Kidney (tissue), 14 donors: Measurements from ENCODE around the gene FTCD. TPM values are rescaled to one million over a fixed set of nuclear protein-coding genes. Genes with fewer than 3 reads are reported as not detected.
A peak's percentile ranks its signal among the peaks of the same experiment; 100 is the strongest.

Source experiments
- DNase-seq, 5 donors: peaks; one replicate each; pipeline ENCODE4 v3.0.0-alpha.2; 2013 to 2020
- FAIRE-seq: peaks from 2 replicates; lab custom pipeline; 2012; peaks lifted over from hg19 to GRCh38; lab: Jason Lieb, UNC
- H3K27ac ChIP-seq, 2 donors: one replicate each; pipeline ENCODE4 v1.7.0; 2013; ENCODE audit warnings: low read depth in 2 of 2, low read length in 2 of 2, inconsistent platforms in 1 of 2
- H3K27me3 ChIP-seq: one replicate; pipeline ENCODE4 v1.7.1; 2013; ENCODE audit warnings: low read length, inconsistent platforms; ENCODE audit not compliant: control insufficient read depth, insufficient read depth
- H3K36me3 ChIP-seq, 3 donors: one replicate each; pipeline versions ENCODE4 v1.7.0 to v1.7.1; 2013; ENCODE audit warnings: low read length in 3 of 3, control low read depth in 1 of 3, inconsistent platforms in 1 of 3; ENCODE audit not compliant: insufficient read depth in 3 of 3, control insufficient read depth in 2 of 3
- H3K4me1 ChIP-seq, 3 donors: one replicate each; pipeline versions ENCODE4 v1.7.0 to v1.7.1; 2013; ENCODE audit warnings: low read length in 3 of 3, inconsistent platforms in 1 of 3, low read depth in 1 of 3; ENCODE audit not compliant: control insufficient read depth in 2 of 3, insufficient read depth in 2 of 3
- H3K4me3 ChIP-seq, 3 donors: one replicate each; pipeline versions ENCODE4 v1.7.0 to v1.8.1; 2013; ENCODE audit warnings: low read length in 3 of 3, control low read depth in 1 of 3, inconsistent platforms in 1 of 3
- H3K9ac ChIP-seq, 3 donors: one replicate each; pipeline versions ENCODE4 v1.7.0 to v1.7.1; 2013; ENCODE audit warnings: low read length in 3 of 3, control low read depth in 1 of 3, inconsistent platforms in 1 of 3
- H3K9me3 ChIP-seq, 3 donors: one replicate each; pipeline versions ENCODE4 v1.7.0 to v1.7.1; 2013; ENCODE audit warnings: low read length in 3 of 3, control low read depth in 1 of 3, inconsistent platforms in 1 of 3; ENCODE audit not compliant: control insufficient read depth in 2 of 3, insufficient read depth in 1 of 3
- intact Hi-C: fragments of 100-400 bp; cut with DNase I; formaldehyde crosslinking; loops from one replicate; pipeline ENCODE4 v1.11.1; 2022
- polyA plus RNA-seq: library from polyadenylated mRNA; stranded (reverse); fragments of 350-450 nt; fragmentation: Illumina TruSeq; extraction: RNeasy Lipid Tissue Mini Kit (QIAGEN cat#74804); gene quantifications from one replicate; pipeline ENCODE4 v1.2.3, GENCODE V29; 2014; ENCODE audit warnings: low read depth, low replicate concordance; ENCODE audit not compliant: insufficient read depth
- total RNA-seq: library from RNA; stranded (reverse); fragmentation: NEBNext Ultra II Directional; extraction: Animal tissue kit (Norgen Biotek cat#: 25700); gene quantifications from one replicate; pipeline ENCODE4 v1.2.1, GENCODE V29; 2021
- TF ChIP-seq, protein P1 (sequence below): IDR thresholded peaks from 3 replicates; pipeline ENCODE4 v1.5.1; 2012; ENCODE audit warnings: mild to moderate bottlenecking, moderate library complexity, borderline replicate concordance; ENCODE audit not compliant: insufficient read depth; ENCODE audit errors: extremely low read depth
- donor health status: control.
- donor health status: control.
- donor health status: control.
- donor health status: control.
- donor health status: control.
- donor health status: DM: yes; HTN: yes; CAD: no.
- donor health status: Normal renal cell carcinoma (clear cell type).

Gene FTCD
- total and polyA plus RNA-seq, 2 donors from 2014 or later, result 51.6 to 273 TPM

DNA sequence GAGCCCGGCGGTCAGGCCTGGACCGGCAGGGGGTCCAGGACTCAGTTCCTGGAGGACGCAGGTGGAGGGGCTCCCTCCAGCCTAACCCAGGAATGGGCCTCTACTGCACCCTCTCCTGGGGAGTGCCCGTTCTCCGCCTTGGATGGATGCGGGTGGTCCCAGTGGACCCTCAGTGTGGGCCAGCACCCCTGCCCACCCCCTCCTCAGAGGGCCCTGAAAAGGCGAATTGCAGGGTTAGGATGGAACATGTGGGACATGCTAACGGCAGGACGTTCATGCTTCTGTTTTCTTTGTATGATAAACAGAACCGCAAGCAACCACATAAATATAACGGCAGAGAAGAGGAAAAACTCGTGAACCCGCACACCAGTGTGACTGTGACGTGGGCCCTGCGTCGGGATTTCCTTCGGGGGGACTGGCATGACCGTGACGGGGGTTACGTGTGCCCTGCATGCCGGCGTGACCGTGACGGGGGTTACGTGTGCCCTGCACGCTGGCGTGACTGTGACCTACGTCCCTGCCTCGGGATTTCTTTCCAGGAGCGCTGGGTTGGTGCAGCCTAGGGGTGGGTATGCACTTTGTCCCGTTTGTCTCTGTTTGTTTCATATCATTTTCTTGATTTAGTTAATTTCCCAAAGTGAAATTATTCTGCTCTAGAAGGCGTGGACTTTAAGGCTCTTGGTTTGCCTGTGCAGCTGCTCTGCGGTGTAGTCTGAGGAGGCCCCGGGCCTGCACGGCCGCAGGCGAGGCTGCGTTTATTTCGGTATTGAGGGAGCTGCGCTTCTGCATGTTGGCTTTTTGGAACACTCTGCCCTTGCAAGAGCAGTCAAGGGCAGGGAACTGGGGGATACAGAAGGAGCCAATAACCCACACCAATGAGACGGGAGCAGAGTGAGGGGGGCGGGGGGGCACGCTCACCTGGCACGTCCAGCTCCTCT is 3.1 kb downstream of the FTCD start:
- Histone ChIP-seq H3K36me3 (peaks cover 0 to under 1% (median 0%) of the 10 kb centered on the region in 3 donors), H3K9me3 (no peaks in the 10 kb centered on the region), H3K4me1 (peaks cover 0 to 2% (median 0%) of the 10 kb centered on the region in 3 donors), H3K27me3 (no peaks in the 10 kb centered on the region), H3K4me3 (peak overlapping the region in 1 of 3 donors; percentile 70), H3K9ac (no peak overlapping the region), H3K27ac (peak overlapping the region; percentile 14 to 23)
- intact Hi-C loops, result no loop called here
- DNase-seq, result peak in 2 of 5 donors; percentile 8 to 70
- FAIRE-seq, result no peak
- TF ChIP-seq, protein P1, sequence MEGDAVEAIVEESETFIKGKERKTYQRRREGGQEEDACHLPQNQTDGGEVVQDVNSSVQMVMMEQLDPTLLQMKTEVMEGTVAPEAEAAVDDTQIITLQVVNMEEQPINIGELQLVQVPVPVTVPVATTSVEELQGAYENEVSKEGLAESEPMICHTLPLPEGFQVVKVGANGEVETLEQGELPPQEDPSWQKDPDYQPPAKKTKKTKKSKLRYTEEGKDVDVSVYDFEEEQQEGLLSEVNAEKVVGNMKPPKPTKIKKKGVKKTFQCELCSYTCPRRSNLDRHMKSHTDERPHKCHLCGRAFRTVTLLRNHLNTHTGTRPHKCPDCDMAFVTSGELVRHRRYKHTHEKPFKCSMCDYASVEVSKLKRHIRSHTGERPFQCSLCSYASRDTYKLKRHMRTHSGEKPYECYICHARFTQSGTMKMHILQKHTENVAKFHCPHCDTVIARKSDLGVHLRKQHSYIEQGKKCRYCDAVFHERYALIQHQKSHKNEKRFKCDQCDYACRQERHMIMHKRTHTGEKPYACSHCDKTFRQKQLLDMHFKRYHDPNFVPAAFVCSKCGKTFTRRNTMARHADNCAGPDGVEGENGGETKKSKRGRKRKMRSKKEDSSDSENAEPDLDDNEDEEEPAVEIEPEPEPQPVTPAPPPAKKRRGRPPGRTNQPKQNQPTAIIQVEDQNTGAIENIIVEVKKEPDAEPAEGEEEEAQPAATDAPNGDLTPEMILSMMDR, result no peak

DNA sequence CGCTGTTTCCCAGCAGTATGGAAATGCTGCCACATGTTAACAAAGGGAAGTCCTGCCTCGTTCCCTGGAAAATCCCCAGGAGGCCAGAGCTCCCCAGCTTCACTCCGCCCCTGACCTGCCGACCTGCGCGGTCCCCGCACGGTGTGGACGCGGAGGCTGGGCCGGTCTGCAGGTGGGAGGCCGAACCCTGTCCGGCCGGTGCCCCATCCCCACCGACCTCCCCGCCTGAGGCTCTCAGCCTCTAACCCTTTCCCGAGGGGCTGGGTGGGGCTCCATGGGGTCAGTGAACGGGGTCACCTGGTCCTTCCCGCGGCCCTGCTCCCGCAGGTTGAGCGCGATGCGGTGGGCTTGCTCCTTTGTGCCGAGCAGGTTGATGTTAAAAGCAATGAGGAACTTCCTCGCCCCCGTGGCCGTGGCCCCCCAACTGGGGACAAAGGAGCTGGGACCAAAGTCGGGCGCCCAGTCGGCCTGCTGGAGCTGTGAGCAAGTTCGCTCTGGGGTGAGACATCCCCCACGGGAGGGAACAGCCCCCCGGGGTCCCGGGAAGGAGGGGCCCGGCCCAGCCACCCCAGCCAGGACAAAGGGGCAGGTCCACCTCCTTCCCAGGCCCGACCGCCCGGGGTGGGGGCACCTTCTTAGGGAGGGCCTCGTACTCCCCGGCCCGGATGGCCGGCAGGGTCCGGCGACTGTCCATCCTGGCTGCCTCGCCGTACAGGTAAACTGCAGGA is 4.0 kb downstream of the FTCD start:
- H3K9ac ChIP-seq, result no peak overlapping the region
- no peak overlapping the region for H3K4me3 ChIP-seq
- H3K27ac ChIP-seq, result no peak overlapping the region
- peak in 3 of 5 donors; percentile 6 to 70 (median 52) for DNase-seq
- H3K27me3 ChIP-seq, result no peaks in the 10 kb centered on the region
- H3K36me3 ChIP-seq, result peaks cover 0 to 3% (median 0%) of the 10 kb centered on the region in 3 donors
- TF ChIP-seq, protein P1, result no peak
- peaks cover 0 to 2% (median 0%) of the 10 kb centered on the region in 3 donors for H3K4me1 ChIP-seq
- H3K9me3 ChIP-seq, result no peaks in the 10 kb centered on the region
- intact Hi-C loops, result no loop called here
- no peak for FAIRE-seq

DNA sequence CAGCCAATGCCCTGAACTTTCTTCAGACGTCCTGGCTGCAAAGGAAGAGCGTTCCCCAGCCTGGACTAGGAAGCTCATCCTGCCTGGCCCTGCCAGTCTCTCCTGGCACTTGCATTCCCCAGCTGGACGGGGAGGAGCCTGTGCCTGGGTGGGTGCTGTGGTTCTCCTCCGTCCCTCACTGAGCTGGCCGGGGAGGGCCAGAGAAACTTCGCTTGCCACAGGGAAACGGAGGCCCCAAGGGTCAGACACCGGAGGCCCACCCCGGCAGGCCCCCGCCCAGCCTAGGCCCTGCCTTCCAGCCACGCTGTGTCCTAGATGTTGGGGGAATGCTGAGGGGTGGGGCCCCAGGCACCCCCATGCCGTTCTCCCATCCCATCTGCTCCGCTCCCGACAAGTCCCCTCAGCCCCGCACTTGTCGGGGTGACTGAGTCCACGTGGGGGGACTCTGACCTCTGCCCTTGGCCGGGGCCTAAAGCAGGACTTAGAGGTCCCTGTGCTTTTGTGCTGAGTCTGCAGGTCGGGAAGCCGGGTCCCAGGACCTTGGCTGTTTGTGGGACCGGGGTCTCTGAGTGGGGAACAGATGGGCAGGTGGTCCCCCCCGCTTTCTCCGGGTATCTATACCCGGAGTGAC is 4.8 kb downstream of the FTCD start:
- Histone ChIP-seq H3K36me3 (peaks cover 0 to 3% (median 0%) of the 10 kb centered on the region in 3 donors), H3K9me3 (no peaks in the 10 kb centered on the region), H3K27me3 (no peaks in the 10 kb centered on the region), H3K4me1 (peaks cover 0 to 2% (median 0%) of the 10 kb centered on the region in 3 donors), H3K4me3 (no peak overlapping the region), H3K9ac (no peak overlapping the region), H3K27ac (no peak overlapping the region)
- intact Hi-C loops, result no loop called here
- TF ChIP-seq, protein P1, result no peak
- DNase-seq, result peak in 2 of 5 donors; percentile 45 to 68
- no peak for FAIRE-seq
